KMS-11 (cell line): ENCODE data around the gene HOXC5.
A peak's percentile ranks its signal among the peaks of the same experiment; 100 is the strongest.

Experiments used
- H2AFZ ChIP-seq: fragments of 200-600 bp; sonication (generic); 2 replicates; pipeline ENCODE4 v1.6.1; 2016; ENCODE audit warnings: antibody characterized with exemption, mixed run types, low read depth
- H3K27ac ChIP-seq: fragments of 200-600 bp; sonication (generic); 2 replicates; pipeline ENCODE4 v1.6.1; 2016; ENCODE audit warnings: mild to moderate bottlenecking, mixed run types
- H3K27me3 ChIP-seq: fragments of 200-600 bp; sonication (generic); 2 replicates; pipeline ENCODE4 v1.6.1; 2017; ENCODE audit warnings: mild to moderate bottlenecking, low read depth, mixed run types, moderate library complexity; ENCODE audit not compliant: insufficient read depth
- H3K36me3 ChIP-seq: fragments of 200-600 bp; sonication (generic); 2 replicates; pipeline ENCODE4 v1.6.1; 2017; ENCODE audit warnings: mild to moderate bottlenecking, mixed run types; ENCODE audit not compliant: insufficient read depth
- H3K4me1 ChIP-seq: fragments of 200-600 bp; sonication (generic); 2 replicates; pipeline ENCODE4 v1.6.1; 2016; ENCODE audit warnings: mild to moderate bottlenecking, low read depth, mixed run types; ENCODE audit not compliant: poor library complexity, severe bottlenecking
- H3K4me2 ChIP-seq: fragments of 200-600 bp; sonication (generic); 2 replicates; pipeline ENCODE4 v1.7.0; 2016; ENCODE audit warnings: mild to moderate bottlenecking, mixed run types
- H3K4me3 ChIP-seq: fragments of 200-600 bp; sonication (generic); IDR thresholded peaks from 2 replicates; pipeline ENCODE4 v1.6.1; 2017; ENCODE audit warnings: low read depth, low read length, mixed read lengths; ENCODE audit not compliant: insufficient read depth
- H3K79me2 ChIP-seq: fragments of 200-600 bp; sonication (generic); 2 replicates; pipeline ENCODE4 v1.6.1; 2016; ENCODE audit warnings: low read depth, mixed run types; ENCODE audit not compliant: insufficient read depth
- H3K9ac ChIP-seq: fragments of 200-600 bp; sonication (generic); 2 replicates; pipeline ENCODE4 v1.6.1; 2016; ENCODE audit warnings: mild to moderate bottlenecking, mixed run types
- H4K20me1 ChIP-seq: fragments of 200-600 bp; sonication (generic); 2 replicates; pipeline ENCODE4 v1.6.1; 2016; ENCODE audit warnings: mild to moderate bottlenecking, mixed run types; ENCODE audit not compliant: insufficient read depth
- TF ChIP-seq, protein P1 (sequence below): fragments of 200-600 bp; sonication (generic); conservative IDR thresholded peaks from 2 replicates; pipeline ENCODE4 v1.6.1; 2017; ENCODE audit warnings: low read depth, mild to moderate bottlenecking, antibody characterized with exemption, low read length, moderate library complexity, mixed read lengths

HOXC5 gene

DNA sequence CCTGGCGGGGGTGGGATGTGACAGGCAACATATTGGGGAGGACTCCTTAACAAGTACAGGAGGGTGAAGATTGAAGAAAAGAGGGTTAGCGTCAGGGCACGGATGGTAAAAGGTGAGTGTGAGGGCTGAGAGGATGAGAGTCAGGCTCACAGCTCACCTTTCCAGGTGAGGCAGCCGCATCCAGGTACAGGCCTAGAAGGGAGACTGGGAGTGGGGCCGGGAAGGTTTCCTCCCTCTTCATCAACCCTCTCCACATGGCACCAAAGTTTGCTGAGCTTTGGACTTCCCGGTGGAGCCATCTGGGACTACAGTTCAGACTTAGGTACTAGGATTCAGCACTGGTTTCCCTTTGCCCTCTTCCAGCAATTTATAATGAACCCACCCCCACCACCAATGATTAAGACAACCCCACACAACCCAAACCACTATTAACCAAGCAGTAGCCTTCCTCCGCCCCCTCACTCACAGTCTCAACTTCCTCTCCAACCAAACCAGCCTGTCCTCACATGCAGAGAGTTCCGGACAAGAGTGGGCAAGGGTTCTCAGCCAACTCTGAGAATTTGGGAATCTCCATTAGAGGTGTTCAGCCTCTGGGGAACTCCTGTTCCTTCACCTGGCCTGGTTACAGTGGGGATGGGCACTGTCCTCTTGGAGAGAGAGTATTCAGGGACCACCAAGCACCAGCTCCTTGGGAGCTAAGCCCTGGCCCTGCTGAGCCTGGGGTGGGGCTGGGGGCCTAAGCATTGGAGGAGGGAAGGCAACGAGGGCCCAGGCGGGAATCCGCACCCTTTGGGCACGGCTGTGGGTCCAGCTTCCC lies 18.4 kb downstream of the HOXC5 start:
- Histone ChIP-seq H3K9ac (no peak overlapping the region), H3K27me3 (peaks cover 92% of the 10 kb centered on the region), H3K79me2 (no peaks in the 10 kb centered on the region), H3K4me3 (no peak overlapping the region), H3K36me3 (no peaks in the 10 kb centered on the region), H3K4me1 (no peaks in the 10 kb centered on the region), H3K4me2 (no peak overlapping the region), H3K27ac (no peak overlapping the region), H4K20me1 (no peaks in the 10 kb centered on the region), H2AFZ (no peak overlapping the region)
- TF ChIP-seq, protein P1, sequence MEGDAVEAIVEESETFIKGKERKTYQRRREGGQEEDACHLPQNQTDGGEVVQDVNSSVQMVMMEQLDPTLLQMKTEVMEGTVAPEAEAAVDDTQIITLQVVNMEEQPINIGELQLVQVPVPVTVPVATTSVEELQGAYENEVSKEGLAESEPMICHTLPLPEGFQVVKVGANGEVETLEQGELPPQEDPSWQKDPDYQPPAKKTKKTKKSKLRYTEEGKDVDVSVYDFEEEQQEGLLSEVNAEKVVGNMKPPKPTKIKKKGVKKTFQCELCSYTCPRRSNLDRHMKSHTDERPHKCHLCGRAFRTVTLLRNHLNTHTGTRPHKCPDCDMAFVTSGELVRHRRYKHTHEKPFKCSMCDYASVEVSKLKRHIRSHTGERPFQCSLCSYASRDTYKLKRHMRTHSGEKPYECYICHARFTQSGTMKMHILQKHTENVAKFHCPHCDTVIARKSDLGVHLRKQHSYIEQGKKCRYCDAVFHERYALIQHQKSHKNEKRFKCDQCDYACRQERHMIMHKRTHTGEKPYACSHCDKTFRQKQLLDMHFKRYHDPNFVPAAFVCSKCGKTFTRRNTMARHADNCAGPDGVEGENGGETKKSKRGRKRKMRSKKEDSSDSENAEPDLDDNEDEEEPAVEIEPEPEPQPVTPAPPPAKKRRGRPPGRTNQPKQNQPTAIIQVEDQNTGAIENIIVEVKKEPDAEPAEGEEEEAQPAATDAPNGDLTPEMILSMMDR: no peak

DNA sequence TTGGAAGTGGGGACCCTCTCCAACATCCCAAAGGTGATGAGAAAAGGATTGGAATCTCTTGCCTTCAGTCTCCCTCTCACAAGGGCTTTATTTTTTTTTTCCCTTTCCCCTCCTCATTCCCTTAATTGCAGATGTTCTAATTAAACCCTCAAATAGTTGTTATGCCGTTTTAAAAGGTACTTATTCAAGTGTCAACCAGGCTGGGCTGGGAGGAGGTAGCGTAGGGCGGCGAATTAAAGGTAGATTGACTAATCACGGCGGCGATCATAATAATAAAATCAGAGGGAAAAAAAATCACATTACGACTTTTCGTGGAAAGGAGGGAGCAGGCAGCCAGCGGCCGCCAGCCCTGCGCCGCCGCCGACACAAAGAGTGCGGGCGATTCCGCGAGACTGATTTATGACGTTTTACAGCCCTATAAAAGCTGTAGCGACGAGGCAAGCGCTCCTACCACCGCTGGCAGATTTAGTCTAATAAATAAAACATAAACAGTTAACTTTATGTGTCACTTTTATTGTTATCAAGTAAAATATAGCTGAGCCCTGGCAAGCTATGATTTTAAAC lies 19.1 kb downstream of the HOXC5 start:
- no peak overlapping the region for H3K9ac ChIP-seq
- no peak overlapping the region for H3K4me3 ChIP-seq
- H3K27ac ChIP-seq: no peak overlapping the region
- H3K27me3 ChIP-seq: peaks cover 89% of the 10 kb centered on the region
- no peaks in the 10 kb centered on the region for H3K4me1 ChIP-seq
- TF ChIP-seq, protein P1: no peak
- H3K4me2 ChIP-seq: no peak overlapping the region
- H3K36me3 ChIP-seq: no peaks in the 10 kb centered on the region
- H3K79me2 ChIP-seq: no peaks in the 10 kb centered on the region
- H2AFZ ChIP-seq: no peak overlapping the region
- H4K20me1 ChIP-seq: no peaks in the 10 kb centered on the region

DNA sequence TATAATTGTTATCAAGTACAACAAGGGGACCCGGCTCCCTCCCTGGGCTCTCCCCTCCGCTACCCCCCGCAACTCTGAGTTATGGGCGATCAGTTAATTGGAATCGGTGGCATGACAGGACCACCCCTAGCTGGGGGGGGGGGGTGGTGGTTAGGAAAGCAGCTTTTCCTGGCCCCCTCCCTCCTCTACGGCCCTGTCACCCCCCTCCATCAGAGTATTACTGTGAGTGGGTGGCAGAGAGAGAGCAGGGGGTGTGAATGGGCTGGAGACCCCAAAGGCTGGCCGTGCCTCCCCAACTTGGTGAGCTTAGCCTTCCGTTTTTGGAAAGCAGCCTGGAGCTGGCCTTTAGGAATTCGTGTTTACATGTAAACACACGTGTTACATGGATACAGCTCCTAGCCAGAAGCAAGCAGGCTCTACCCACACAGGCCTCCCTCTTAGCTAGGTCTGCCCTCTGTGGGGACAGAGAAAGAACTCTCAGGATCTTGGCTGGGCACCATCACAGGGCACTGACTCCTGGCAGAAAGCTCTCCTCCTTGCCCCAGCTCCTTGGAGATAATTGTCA lies 19.7 kb downstream of the HOXC5 start:
- H3K4me2 ChIP-seq: no peak overlapping the region
- H4K20me1 ChIP-seq: no peaks in the 10 kb centered on the region
- peak overlapping the region; percentile 8; the same call in 1 of the 2 replicates for H2AFZ ChIP-seq
- no peak overlapping the region for H3K27ac ChIP-seq
- no peaks in the 10 kb centered on the region for H3K36me3 ChIP-seq
- no peaks in the 10 kb centered on the region for H3K4me1 ChIP-seq
- no peak overlapping the region for H3K9ac ChIP-seq
- H3K79me2 ChIP-seq: no peaks in the 10 kb centered on the region
- H3K27me3 ChIP-seq: peaks cover 87% of the 10 kb centered on the region
- TF ChIP-seq, protein P1: no peak
- no peak overlapping the region for H3K4me3 ChIP-seq

DNA sequence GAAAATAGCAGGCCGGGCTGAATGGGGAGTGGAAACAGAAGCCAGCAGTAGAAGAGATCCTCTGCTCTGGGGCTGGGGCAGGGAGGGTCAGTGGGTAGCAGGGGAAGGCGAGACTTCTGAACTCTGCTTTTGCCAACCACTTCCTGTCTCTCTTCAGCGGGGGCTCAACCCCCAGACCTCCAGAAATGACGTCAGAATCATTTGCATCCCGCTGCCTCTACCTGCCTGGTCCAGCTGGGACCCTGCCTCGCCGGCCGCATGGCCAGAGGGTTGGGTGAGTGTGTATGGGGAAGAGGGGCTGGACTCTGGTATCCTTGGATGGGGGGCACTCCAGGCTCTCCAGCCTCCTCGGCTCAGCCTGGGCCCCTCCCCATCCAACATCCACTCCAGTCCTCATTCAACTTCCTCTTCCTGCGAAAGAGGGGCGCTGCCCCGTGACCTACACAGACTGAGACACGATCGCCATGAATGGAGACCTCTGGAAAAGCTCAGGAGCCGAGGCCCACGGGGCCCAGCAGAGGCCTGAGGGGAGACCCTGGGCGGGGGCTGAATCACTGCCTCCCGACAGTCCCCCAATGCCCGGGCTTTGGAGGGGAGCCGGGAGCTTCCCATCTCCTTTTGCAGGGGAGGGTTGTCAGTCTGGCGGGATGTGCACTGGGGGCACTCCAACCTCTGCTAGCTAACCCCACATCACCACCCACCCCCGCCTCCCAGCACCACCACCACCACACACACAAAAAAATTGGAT lies 20.3 kb downstream of the HOXC5 start:
- Histone ChIP-seq H3K4me2 (no peak overlapping the region), H3K27ac (no peak overlapping the region), H3K4me1 (no peaks in the 10 kb centered on the region), H4K20me1 (no peaks in the 10 kb centered on the region), H2AFZ (peak overlapping the region; percentile 8; the same call in 1 of the 2 replicates), H3K36me3 (no peaks in the 10 kb centered on the region), H3K9ac (no peak overlapping the region), H3K27me3 (peaks cover 84% of the 10 kb centered on the region), H3K4me3 (no peak overlapping the region), H3K79me2 (no peaks in the 10 kb centered on the region)
- TF ChIP-seq, protein P1: no peak
